Activated CD4-positive, alpha-beta T cell treated with anti-CD3 and anti-CD28 coated beads for 1 hour (primary cell): Measurements from ENCODE around the gene ELL2.
"Not testable (repeated sequence)": the region's sequence is repeated elsewhere in the genome, so short reads cannot be mapped to it uniquely, and the experiment has no call there.

Experiments
- DNase-seq: peaks from one replicate; pipeline ENCODE4 v3.0.0-alpha.2; 2020

ELL2 gene

DNA sequence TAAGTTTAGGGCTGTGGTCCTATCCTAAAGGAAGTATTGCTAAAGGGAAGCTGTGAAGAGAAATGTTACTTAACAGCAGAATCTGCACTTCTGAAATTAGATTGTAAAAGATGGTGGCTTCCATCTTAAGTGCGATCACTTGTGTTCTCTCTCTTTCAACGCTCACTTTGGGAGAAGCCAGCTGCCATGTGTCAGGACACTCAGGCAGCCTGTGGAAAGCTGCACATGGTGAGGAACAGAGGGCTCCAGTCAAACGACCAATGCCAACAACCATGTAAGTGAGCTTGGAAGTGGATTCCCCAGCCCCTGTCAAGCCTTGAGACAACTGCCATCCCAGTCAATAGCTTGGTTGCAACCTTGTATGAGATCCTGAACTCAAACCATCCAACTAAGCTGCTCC is 87.4 kb downstream of the ELL2 start:
- DNase-seq, result no peak

DNA sequence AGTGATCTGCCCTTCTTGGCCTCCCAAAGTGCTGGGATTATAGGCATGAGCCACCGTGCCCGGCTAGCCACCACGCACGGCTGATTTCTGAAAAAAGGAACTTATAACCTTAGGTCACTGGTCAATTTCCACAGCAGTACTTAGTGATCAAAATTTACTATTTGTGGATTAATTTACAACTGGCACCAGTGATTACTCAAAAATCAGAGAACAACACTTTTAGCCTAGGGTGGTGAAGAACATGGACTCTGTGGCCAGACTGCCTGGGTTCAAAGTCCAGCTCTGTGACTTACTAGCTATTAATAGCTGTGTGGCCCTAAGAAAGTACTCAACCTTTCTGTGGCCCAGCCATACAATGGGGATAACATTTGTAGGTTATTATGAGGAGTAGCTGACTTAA is 88.3 kb downstream of the ELL2 start:
- DNase-seq, result no peak

DNA sequence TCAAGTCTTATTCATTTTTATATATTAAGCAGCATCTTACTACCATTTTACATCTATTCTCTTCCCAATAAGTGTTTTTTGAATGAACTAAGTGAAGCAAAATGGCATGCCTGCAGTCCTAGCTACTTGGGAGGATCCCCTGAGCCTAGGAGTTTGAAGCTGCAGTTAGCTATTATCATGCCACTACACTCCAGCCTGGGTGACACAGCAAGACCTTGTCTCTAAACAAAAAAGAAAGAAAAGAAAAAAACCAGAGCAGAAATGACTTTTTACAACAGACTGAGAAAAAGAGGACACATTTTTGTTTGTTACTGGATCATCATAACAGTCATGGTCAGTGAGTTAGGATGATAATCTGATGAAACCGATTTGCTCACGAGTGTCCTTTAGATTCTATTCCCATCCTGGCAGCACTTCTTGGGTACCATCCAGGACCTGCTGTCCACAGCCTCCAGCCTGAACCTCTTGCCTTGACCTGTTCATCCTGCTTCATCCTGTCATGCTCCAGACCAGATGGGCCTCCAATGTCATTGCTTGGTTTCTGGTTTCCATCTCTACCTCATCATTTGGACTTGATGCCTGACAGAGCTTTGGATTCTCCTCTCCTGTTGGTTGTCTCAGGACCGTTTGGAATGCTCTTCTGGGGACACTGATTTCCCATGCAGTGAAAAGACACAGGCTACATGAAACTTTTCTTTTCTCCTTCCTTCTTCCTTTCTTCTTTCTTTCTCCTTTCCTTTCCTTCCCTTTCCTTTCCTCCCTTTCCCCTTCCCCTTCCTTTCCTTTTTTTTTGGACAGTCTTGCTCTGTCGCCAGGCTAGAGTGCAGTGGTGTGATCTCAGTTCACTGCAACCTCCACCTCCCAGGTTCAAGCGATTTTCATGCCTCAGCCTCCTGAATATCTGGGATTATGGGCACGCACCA is 89.0 kb downstream of the ELL2 start:
- DNase-seq, result no peak

DNA sequence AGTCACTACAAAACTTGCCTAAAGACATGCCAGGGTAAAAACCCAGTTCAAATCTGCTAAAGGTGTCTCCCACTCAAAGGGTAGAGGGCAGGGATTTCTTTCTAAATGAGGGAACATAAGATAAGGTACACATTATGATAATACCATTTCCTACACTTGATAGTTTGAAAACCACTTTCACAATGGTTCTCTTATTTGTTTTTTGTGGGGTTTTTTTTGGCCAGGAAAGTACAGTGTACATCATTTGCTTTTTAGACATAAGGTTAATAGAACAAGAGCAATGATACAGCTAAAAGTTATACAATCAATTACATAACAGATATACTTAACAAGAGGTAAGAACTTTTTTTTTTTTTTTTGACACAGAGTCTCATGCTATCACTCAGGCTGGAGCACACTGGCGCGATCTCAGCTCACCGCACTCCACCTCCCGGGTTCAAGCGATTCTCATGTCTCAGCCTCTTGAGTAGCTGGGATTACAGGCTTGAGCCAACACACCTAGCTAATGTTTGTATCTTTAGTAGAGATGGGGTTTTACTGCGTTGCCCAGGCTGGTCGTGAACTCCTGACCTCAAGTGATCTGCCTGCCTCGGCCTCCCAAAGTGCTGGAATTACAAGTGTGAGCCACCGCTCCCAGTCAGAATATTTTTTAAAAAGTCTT is 90.4 kb downstream of the ELL2 start:
- no peak for DNase-seq

DNA sequence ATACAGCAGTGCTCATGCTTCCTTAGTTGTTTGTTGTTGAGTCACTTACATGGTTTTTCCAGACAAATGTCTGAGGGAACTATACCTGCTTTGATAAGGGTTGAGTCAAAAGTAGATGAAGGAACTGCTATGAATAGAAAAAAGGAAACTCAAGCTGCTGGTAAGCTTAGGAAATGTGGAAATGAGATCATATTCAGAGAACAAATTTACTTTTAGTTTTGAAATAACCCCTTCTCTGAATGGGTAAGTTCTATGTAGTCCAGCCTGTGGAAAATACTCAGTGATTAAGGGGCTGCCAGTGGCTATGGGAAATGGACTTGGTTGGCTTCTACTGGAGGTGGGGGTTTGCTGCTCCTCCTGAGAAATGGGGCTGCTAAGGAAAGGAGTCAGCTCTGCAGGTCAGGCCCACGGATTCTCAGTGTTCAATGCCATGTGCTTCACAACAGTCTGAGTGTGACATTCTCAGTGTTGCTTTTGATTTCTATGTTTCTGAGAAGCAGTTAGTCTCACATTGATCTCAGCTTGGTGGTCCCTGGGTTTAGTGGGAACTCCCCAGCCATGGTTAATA is 91.5 kb downstream of the ELL2 start:
- no peak for DNase-seq

DNA sequence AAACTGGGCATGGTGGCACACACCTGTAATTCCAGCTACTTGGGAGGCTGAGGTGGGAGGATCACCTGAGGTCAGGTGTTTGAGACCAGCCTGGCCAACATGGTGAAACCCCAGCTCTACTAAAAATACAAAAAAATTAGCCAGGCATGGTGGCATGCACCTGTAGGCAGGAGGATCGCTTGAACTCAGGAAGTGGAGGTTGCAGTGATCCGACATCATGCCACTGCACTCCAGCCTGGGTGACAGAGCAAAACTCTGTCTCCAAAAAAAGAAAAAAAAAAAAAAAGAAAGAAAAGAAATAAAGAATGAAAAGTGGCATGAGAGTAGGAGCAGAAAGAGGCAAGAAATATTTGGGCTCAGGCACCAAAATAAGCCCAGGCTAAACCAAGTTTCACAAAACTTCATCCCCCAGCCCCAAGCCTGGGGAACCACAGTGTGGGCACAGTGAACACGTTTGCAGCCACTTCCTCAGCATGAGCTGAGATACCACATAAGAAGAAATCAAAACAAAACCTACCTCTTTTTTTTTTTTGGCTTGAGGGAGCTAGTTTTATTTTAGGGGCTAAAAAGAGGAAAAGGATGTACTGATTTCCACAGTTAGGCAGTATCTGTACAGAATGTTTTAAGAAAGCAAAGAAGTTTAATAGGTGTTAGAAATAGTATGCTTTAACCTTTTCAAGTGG is 92.3 kb downstream of the ELL2 start:
- not testable (repeated sequence) for DNase-seq

DNA sequence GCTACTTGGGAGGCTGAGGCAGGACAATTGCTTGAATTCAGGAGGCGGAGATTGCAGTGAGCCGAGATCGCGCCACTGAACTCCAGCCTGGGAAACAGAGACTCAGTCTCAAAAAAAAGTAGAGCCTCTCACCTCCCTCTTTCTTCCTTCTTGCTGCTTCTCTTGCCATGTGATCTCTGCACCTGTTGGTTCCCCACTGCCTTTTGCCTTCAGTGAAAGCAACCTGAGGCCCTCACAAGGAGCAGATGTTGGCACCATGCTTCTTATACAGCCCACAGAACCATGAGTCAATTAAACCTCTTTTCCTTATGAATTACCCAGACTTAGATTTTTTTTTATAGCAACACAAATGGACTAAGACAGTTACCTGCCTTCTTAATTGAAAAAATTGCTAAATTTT is 93.5 kb downstream of the ELL2 start:
- no peak for DNase-seq

DNA sequence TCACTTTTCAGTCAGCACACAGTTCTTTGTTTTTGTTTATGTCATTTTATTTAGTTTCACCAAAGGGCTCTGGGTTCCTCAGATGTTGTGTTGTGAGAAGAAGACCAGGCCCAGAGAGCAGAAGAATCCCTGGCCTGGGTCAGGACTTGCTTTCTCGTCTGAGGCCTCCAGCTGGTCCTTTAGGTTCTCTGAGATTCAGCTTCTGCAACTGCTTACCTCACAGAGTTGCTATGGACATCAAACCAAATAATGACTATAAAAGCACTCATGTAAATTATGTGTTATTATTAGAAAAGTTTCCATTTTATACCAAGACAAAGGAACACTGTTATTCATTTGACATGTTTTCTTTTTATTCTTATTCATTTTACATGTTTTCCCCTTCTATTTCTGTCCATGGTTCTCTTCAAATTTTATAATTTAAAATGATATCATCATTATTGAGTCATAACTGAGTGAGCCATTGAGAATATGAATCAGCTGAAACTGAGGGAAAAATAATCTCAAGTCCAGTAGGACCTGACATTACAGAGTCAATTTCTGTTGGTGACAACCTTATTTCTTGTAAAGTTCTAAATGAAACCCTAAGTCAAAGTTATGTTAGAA is 95.1 kb downstream of the ELL2 start:
- no peak for DNase-seq

DNA sequence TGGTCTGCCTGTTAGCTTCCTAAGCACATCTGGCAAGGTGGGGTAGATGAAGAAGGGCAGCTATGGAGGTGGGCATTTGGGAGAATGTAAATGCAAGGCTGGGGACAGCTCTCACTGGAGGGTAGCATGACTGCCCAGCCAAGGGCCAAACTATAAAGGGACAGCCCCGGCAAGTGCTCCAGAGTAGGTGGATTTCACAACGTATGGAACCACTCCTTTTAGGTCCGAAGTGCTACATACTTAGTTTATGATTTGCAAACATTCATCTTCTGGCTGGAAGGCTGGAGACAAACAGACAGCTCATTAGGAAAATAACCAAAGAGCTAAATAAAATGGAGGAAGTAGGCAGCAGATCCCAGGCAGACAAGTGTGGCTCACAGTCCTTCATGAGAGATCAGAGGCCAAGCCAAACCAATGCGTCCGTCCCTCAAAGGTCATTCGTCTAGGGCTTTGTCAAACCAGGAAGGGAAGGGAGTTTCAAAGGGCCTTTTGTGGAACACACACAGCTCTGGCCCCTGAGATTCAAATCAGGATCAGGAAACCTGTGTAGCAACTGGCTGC is 96.6 kb downstream of the ELL2 start:
- no peak for DNase-seq

DNA sequence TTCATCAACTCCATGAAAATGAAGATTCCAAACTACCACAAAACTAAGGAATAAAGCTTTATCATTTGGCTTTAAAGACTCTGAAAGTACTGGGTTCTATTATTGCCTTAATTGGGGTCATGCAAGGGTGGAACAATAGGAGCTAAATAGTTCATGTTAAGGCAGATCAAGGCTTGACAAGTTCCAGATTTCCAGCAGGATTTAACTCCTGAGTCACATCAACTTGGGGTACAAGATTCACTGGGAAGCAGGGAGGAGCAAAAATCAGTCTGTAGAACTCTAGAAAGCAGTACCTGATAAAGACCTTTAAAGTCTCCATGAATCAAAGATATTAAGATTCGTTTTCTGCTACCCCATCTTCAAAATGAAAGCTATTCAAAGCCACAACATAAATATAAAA is 97.2 kb downstream of the ELL2 start:
- DNase-seq, result no peak

DNA sequence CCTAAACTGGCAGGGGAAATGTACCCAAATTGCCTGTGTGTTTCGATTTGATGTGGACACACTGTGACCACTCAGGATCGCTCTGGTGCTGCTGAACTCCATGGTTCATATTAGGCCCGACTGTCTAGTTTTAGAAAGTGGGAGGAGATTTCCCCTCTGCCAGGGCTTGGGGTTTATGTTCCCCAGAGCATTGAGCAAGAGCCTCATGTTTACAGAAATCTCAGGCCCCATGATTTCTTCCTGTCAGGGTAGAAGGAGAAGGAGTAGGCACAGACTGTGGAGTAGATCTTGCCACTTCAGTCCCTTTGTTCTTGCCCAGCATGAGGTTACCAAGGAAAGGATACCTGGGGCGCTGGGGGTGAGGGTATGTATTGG is 98.3 kb downstream of the ELL2 start:
- DNase-seq, result no peak

DNA sequence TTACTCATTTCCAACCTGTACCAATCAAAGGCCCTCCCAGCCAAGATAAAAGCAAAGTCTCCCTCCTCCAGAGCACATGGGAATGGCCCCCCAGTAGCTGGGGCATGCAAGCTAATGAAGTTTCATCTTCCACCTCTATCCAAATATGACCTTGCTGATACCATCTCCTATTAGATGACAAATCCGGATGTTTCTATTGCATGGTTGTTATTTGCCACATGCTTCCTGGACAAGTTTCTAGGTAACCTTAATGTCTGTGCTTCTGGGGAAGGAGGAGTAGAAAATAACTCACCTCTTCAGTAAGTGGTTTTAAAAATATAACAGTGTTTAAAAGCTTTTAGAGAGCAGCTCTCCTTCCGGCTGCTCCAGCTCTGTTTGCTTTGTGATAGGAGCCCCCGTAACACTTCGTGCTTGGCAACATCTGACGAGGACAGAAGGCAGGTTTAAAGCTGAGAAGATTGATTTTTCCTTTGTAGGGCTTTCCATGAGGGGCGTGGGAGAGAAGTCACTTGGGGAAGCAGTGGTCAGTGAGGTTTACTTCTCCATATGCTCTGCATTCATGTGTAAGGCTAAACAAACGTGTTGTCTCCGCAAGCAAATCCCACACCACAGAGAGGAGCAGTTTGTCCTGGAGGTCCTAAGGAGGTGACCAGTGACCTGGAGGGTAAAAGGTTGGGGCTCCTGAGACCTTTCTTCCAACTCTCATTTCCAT is 98.8 kb downstream of the ELL2 start:
- DNase-seq, result no peak

DNA sequence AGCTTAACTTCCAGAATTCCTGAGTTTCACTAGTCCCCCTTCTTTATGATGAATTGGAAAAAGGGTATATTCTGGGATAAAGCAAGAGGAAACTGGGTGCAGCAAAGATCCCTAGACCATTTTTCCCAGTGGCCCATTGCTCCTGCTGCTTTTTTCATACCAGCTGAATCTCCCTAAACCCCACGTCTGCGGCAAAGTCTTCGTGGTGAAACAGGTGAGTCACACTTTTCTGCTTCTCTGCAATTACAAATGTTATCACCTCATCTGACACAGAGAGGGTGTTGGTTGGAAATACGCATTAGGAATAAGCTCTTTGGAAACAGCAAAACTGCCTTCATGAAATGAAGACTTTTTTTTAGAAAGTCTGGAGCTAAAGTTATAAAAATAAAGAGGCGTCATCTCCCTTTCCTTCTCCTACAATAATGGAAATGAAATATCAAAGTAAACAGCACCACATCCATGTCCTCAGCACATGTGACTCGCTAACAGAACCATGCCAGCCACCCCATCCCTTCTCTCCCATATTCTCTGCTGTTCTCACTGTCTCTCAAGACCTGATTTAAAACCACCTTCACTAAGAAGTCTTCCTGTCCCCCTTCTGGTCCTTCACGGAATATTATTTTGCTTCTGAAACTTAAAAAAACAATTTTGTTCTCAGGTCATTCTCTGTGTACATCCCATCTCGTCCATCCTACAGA is 99.6 kb downstream of the ELL2 start:
- DNase-seq, result no peak

DNA sequence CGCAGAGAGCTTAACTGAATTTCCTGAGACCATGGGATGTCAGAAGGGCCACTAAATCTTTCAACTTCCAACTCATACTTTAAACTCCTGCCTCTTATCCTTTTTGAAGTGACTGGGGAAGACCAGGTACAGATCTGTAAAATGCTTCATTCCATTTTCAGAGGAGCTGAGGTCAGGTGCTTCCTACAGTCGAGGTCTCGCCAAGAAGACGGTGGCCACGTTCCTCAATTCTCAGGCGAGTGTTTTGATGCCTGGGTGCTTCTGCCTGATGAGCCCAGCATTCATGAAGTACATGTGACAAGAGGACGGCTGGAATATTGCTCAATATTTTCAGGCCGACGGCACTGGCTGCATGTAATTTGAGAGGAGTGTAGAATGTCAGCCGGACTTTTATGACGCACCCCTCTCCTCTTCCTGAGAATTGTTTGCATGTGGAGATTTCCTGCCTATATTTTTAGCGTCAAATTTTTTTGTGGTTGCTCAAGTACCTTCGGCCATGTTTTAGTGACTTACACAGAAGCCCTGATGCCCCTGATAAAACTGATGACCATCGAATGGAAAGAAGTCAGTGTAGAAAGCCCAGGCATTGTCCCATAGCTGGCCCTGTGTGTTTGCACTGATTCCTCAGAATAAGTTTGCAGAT is 100.3 kb downstream of the ELL2 start:
- no peak for DNase-seq

DNA sequence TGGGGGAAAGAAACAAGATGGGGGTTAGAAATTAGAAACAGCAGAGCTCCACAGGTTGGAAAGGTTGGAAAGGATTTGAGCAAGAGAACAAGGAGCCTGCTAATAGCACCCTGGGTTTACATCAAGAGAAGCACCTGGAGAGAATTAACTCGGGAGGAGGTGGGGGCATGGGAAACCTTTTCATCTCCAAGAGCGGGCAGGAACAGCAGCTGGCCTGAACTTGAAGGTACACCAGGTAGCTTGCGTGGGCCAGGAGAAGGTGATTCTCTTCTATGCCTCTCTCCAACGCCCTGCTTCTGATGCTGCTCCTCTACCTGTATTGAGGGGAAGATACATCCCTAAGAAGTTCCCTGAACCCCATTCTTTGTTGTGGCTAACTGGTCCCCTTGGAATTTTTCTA is 102.0 kb downstream of the ELL2 start:
- DNase-seq, result no peak

DNA sequence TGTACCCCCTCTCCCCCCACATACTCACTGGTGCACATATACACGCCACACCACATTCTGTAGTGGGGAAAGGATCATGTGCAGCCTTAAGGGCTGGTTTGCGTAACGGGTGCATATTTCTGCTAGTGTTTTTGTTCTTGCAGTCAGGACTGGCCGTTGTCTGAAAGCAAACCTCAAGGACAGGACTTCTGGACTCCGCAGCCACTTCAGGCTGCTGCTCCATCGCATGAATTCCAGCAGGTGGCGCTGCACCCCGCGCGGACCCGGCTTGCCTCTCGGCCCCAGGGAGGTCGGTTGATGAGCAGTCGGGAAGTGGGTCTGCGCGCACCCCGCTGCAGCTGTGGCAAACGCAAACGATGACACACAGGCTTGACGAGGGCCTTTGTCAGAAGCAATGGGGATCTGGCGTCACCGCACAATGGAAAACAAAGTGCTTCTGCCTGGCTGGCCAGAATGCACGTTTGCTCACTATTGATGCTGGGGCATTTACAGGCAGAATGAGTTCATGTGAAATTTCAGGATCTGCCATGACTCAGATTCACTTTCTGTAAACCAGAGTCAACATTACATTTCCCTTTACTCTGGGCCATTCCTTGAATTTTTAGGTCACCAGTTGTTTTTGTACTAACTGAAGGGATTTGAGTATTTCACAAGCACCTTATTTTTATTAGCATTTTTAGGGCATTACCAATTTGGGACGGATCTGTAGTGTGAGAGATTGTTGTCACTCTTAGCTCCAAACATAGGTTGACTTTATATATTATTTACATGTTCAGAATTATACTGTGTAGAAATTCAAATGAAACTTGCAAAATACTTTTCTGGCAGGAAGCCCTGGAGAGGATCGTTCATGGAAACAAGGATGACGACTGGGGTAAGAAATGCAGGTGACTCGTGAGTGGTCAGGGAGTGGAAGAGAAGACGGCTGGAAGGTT is 102.7 kb downstream of the ELL2 start:
- DNase-seq, result peak; percentile 87

DNA sequence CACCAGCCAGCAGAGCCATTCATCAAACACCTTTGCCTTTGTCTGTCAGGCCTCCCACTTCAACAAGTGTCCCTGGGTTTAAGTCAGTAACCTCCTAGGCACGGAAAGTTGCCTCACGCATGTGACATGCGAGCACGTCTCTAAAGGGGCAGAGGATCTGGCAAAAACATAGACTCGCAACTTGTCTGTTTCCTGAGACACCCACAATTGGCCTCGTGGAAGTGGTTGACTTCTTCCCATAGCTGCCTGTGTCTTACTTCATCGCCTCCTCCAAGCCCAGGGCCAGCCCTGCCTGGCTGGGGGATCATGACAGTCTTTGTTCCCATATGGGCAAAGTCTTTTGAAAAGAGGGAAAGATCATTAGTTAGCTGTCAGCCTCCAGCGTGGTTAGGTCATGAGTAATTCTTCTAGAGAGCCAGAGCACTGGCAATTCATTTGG is 103.6 kb downstream of the ELL2 start:
- no peak for DNase-seq

DNA sequence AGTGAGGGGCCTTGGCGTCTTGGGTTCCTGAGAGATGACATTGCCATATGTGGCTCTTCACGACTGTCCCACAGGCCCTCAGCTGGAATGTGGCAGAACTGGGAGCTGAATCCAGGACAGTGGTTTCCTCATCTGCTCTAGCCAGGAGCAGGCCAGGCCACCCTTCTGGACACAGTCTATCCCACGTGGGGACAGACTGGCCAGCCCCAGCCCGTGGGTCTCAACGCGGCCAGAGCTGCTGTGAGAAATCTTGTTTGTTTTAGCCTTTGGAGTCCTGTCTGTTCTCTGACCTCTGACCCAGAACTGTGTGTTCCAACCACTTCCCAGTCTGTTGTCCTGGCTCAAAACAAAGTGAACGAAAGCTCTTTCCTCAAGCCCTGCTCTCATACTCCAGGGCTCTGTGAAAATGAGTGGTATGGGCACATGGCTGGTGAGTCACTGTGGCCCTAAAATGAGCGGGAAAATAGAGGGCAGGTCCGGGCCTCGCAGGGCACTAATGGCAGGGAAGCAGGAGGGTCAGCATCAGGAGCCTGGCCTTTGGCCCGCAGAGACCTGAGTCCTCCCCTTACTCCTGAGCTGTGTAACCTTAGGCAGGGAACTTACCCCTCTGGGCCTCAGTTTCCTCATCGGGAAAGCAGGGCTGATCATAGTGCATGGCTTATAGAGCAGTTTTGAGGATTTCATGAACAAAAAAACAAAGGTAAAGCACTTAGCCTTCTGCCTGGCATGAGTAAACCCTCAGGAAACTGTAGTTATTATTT is 104.3 kb downstream of the ELL2 start:
- DNase-seq, result no peak

DNA sequence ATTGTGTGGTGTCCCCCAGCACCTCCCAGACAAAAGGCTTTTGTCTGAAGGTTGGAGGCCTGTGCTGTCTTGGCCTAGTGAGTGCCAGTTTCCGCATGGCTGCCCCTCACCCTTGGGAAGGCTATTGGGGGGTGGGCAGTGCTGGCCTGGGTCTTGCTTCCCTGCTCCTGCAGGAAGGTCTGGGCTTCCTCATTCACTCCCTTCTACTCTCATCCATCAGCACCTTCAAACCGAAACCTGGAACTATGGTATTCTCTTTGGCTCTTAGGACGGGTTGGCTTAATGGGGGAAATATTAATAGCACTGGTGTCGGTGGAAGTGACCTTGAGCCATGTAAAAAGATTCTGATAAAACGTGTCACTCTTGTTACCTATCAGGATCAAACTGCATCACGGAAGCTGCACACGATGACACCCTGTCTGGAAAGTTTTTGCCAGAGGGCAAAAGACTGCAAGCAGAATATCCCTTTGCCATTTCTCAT is 105.1 kb downstream of the ELL2 start:
- DNase-seq, result no peak
